ENCODE data around the gene LGALS9. TPM values are rescaled to one million over a fixed set of nuclear protein-coding genes. Genes with fewer than 3 reads are reported as not detected.
"Not testable (repeated sequence)": the region's sequence is repeated elsewhere in the genome, so short reads cannot be mapped to it uniquely, and the experiment has no call there.

Gene LGALS9
- total and polyA plus RNA-seq, 2 experiments from 2014 or later, result 3.2 to 4.1 TPM

DNA sequence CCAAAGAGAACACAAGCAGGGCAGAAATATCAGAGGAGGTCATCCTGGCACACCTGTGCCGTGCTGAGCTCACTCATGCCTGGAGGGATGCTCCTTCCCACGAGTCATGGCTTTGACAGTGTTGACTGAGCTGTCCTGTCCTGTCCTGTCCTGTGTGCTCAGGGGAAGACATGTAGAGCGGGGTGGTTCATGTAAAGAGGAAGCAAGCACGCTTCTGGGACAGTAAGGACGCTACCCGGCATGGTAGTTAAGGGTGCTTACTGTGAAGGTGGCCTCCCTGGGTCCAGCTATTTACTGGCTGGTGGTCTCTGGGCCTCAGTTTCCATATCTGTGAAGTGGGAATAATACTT is 398 bp downstream of the LGALS9 start:
- Histone ChIP-seq H3K79me2 (ENCODE audit: insufficient read depth) (no peaks in the 10 kb centered on the region), H3K9me3 (ENCODE audit: low read depth) (no peaks in the 10 kb centered on the region), H3K4me1 (ENCODE audit: insufficient read depth) (peaks cover 17% of the 10 kb centered on the region), H4K20me1 (ENCODE audit: insufficient read depth) (no peaks in the 10 kb centered on the region), H3K4me2 (ENCODE audit: unreplicated experiment) (peak overlapping the region; percentile 47), H2AFZ (no peak overlapping the region), H3K27me3 (replicated peaks; ENCODE audit: insufficient read depth) (no peaks in the 10 kb centered on the region), H3F3A (ENCODE audit: insufficient read depth) (peaks cover 8% of the 10 kb centered on the region; the same call in 1 of the 2 replicates), H3K9ac (no peak overlapping the region), H3K36me3 (ENCODE audit: low read depth) (no peaks in the 10 kb centered on the region), H3K27ac (no peak overlapping the region), H3K9me2 (ENCODE audit: insufficient read depth) (no peaks in the 10 kb centered on the region), H3K4me3 (no peak overlapping the region; the same call in 1 of the 2 replicates)
- in situ Hi-C loops (cut with MboI), result loop anchor here (25.0 kb wide), 1 partner anchor 94 kb away; no protein-coding TSS in a partner anchor
- 86% methylated on average over 6 of the region's 6 CpGs for WGBS, 2 experiments (ENCODE audit: low coverage in 1 of 2, low lambda C conversion rate in 2 of 2, missing lambda C conversion rate in 2 of 2)
- no peak for DNase-seq
- no peak for TF ChIP-seq EZH2phosphoT487 (IDR thresholded peaks at IDR 0.05; ENCODE audit: insufficient read depth, low read depth)
- TF ChIP-seq EZH2 (IDR thresholded peaks at IDR 0.05; ENCODE audit: insufficient read depth, poor library complexity, severe bottlenecking), result no peak

GRCh38 chr17:27631897-27632725 is 1.1 kb downstream of the LGALS9 start:
- 59 to 66% methylated on average over 8 to 11 of the region's 11 CpGs for WGBS, 2 experiments (ENCODE audit: low coverage in 1 of 2, low lambda C conversion rate in 2 of 2, missing lambda C conversion rate in 2 of 2)
- no peak overlapping the region for H3K4me3 ChIP-seq
- in situ Hi-C loops (cut with MboI), result loop anchor here (25.0 kb wide), 1 partner anchor 95 kb away; no protein-coding TSS in a partner anchor

GRCh38 chr17:27632766-27633165 is 1.8 kb downstream of the LGALS9 start:
- H3F3A ChIP-seq (ENCODE audit: insufficient read depth); H3K36me3 ChIP-seq (ENCODE audit: low read depth); H3K79me2 ChIP-seq (ENCODE audit: insufficient read depth); H3K9me2 ChIP-seq (ENCODE audit: insufficient read depth); H3K9me3 ChIP-seq (ENCODE audit: low read depth); H3K4me2 ChIP-seq (ENCODE audit: unreplicated experiment); H3K27me3 ChIP-seq (replicated peaks; ENCODE audit: insufficient read depth); H3K9ac ChIP-seq; H3K27ac ChIP-seq; H4K20me1 ChIP-seq (ENCODE audit: insufficient read depth); H3K4me3 ChIP-seq: not testable (repeated sequence)
- WGBS, 2 experiments (ENCODE audit: low coverage in 1 of 2, low lambda C conversion rate in 2 of 2, missing lambda C conversion rate in 2 of 2), result 17 to 22% methylated on average over 9 of the region's 9 CpGs
- DNase-seq, result peak; percentile 68
- H2AFZ ChIP-seq, result peak overlapping the region; percentile 9; the same call in 1 of the 2 replicates
- H3K4me1 ChIP-seq (ENCODE audit: insufficient read depth), result peaks cover 17% of the 10 kb centered on the region
- in situ Hi-C loops (cut with MboI), result loop anchor here (25.0 kb wide), 1 partner anchor 95 kb away; no protein-coding TSS in a partner anchor

More at GRCh38 chr17:27631897-27632725, 1.1 kb downstream of the LGALS9 start:
- Histone ChIP-seq H3K4me1 (ENCODE audit: insufficient read depth) (peaks cover 17% of the 10 kb centered on the region), H3K79me2 (ENCODE audit: insufficient read depth) (no peaks in the 10 kb centered on the region), H3K9ac (no peak overlapping the region), H3K9me2 (ENCODE audit: insufficient read depth) (no peaks in the 10 kb centered on the region), H3K4me2 (ENCODE audit: unreplicated experiment) (no peak overlapping the region), H4K20me1 (ENCODE audit: insufficient read depth) (no peaks in the 10 kb centered on the region), H2AFZ (peak overlapping the region; percentile 9; the same call in 1 of the 2 replicates), H3K27me3 (replicated peaks; ENCODE audit: insufficient read depth) (no peaks in the 10 kb centered on the region), H3K36me3 (ENCODE audit: low read depth) (no peaks in the 10 kb centered on the region), H3F3A (ENCODE audit: insufficient read depth) (peaks cover 8% of the 10 kb centered on the region; the same call in 1 of the 2 replicates), H3K27ac (no peak overlapping the region), H3K9me3 (ENCODE audit: low read depth) (no peaks in the 10 kb centered on the region)
- no peak for DNase-seq
- no peak for TF ChIP-seq EZH2phosphoT487 (IDR thresholded peaks at IDR 0.05; ENCODE audit: insufficient read depth, low read depth)

- peaks cover 8% of the 10 kb centered on the region; the same call in 1 of the 2 replicates for H3F3A ChIP-seq (ENCODE audit: insufficient read depth)
- no peaks in the 10 kb centered on the region for H3K9me3 ChIP-seq (ENCODE audit: low read depth)
- no peak for DNase-seq
- no peak overlapping the region for H3K27ac ChIP-seq
- no peaks in the 10 kb centered on the region for H4K20me1 ChIP-seq (ENCODE audit: insufficient read depth)
- no peaks in the 10 kb centered on the region for H3K9me2 ChIP-seq (ENCODE audit: insufficient read depth)
- TF ChIP-seq EZH2 (IDR thresholded peaks at IDR 0.05; ENCODE audit: insufficient read depth, poor library complexity, severe bottlenecking) (no peak), EZH2phosphoT487 (IDR thresholded peaks at IDR 0.05; ENCODE audit: insufficient read depth, low read depth) (no peak)
- no peaks in the 10 kb centered on the region for H3K36me3 ChIP-seq (ENCODE audit: low read depth)
- H3K4me1 ChIP-seq (ENCODE audit: insufficient read depth), result peaks cover 17% of the 10 kb centered on the region
- no peaks in the 10 kb centered on the region for H3K27me3 ChIP-seq (replicated peaks; ENCODE audit: insufficient read depth)
- H3K9ac ChIP-seq, result no peak overlapping the region
- peak overlapping the region; percentile 9; the same call in 1 of the 2 replicates for H2AFZ ChIP-seq
- H3K79me2 ChIP-seq (ENCODE audit: insufficient read depth), result no peaks in the 10 kb centered on the region
- in situ Hi-C loops (cut with MboI), result loop anchor here (25.0 kb wide), 1 partner anchor 96 kb away; no protein-coding TSS in a partner anchor
- no peak overlapping the region for H3K4me2 ChIP-seq (ENCODE audit: unreplicated experiment)
- WGBS, 2 experiments (ENCODE audit: low coverage in 1 of 2, low lambda C conversion rate in 2 of 2, missing lambda C conversion rate in 2 of 2), result 28 to 31% methylated on average over 14 of the region's 14 CpGs
- no peak overlapping the region for H3K4me3 ChIP-seq
Observed at GRCh38 chr17:27633312-27634025, 2.5 kb downstream of the LGALS9 start.
